Measurements from ENCODE around the gene DLGAP4.

- TF ChIP-seq, protein P1, sequence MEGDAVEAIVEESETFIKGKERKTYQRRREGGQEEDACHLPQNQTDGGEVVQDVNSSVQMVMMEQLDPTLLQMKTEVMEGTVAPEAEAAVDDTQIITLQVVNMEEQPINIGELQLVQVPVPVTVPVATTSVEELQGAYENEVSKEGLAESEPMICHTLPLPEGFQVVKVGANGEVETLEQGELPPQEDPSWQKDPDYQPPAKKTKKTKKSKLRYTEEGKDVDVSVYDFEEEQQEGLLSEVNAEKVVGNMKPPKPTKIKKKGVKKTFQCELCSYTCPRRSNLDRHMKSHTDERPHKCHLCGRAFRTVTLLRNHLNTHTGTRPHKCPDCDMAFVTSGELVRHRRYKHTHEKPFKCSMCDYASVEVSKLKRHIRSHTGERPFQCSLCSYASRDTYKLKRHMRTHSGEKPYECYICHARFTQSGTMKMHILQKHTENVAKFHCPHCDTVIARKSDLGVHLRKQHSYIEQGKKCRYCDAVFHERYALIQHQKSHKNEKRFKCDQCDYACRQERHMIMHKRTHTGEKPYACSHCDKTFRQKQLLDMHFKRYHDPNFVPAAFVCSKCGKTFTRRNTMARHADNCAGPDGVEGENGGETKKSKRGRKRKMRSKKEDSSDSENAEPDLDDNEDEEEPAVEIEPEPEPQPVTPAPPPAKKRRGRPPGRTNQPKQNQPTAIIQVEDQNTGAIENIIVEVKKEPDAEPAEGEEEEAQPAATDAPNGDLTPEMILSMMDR (IDR thresholded peaks at IDR 0.05) = no peak
- no peak for TF ChIP-seq POLR2AphosphoS5 (IDR thresholded peaks at IDR 0.05; ENCODE audit: insufficient read depth in 1 of 2, low read depth in 1 of 2)
- no peak for TF ChIP-seq POLR2A (IDR thresholded peaks at IDR 0.05)
These were observed 90.9 kb downstream of the DLGAP4 start for GRCh38 chr20:36396847-36397630.
